Cortex of kidney (tissue), 1 donor: ENCODE data around the gene TBPL2.
"Not testable (repeated sequence)": the region's sequence is repeated elsewhere in the genome, so short reads cannot be mapped to it uniquely, and the experiment has no call there.

Experiments
- DNase-seq: peaks from one replicate; lab custom pipeline; 2025; lab: John Stamatoyannopoulos, UW

The TBPL2 gene

GRCh38 chr14:55441286-55441685, 870 bp upstream of the TBPL2 start:
- no peak for DNase-seq

DNA sequence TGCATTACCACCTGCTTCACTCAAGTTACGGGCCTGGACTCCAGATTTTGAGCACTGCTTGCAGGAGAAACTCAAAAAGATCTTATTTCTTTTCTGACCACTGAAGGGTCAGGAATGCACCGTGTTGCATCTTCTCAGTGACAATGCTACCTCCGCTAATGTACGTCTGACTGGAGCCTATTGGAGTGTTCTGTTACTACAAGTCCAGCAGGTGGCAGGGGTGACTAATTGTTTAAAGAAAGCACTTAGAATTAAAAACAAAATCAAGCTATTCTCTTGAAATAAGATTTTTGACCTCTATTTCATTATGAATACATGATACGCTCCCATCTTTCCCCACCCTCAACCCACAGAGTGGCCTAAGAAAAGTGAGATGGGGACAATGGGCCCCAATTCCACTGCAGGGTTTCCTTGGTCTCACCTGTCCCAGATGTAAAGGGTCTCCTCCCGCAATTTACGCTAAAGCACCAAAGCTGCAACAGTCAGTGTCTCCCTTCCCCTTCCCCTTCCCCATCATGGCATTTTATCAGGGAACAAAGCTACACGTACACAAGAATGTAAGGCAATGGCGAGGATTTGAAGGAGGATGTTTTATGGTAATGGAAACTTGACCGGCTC, 2.2 kb downstream of the TBPL2 start:
- DNase-seq = no peak

- no peak for DNase-seq
Measured at GRCh38 chr14:55436931-55437330, 3.5 kb downstream of the TBPL2 start.

DNA sequence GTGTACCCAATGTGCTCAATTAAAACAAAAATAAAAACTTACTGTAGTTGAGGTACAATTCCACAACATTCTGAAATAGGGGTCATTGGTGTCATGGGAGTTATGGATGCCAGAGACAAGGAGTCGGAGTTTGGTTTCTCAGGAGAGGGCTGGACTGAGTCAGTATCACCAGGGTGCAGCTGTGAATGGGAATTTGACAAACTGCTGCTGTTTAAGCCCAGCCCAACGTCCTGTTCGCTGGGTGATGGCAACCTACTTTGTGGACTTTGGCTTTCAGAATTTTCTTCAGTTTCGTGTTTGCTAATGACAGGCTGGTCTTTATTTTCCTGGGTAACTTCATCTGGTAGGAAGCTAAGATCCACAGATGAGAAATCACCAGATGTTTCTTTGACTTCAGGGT, 3.9 kb downstream of the TBPL2 start:
- DNase-seq = no peak

- DNase-seq = no peak
Measured at GRCh38 chr14:55434805-55435174, 5.6 kb downstream of the TBPL2 start.

DNA sequence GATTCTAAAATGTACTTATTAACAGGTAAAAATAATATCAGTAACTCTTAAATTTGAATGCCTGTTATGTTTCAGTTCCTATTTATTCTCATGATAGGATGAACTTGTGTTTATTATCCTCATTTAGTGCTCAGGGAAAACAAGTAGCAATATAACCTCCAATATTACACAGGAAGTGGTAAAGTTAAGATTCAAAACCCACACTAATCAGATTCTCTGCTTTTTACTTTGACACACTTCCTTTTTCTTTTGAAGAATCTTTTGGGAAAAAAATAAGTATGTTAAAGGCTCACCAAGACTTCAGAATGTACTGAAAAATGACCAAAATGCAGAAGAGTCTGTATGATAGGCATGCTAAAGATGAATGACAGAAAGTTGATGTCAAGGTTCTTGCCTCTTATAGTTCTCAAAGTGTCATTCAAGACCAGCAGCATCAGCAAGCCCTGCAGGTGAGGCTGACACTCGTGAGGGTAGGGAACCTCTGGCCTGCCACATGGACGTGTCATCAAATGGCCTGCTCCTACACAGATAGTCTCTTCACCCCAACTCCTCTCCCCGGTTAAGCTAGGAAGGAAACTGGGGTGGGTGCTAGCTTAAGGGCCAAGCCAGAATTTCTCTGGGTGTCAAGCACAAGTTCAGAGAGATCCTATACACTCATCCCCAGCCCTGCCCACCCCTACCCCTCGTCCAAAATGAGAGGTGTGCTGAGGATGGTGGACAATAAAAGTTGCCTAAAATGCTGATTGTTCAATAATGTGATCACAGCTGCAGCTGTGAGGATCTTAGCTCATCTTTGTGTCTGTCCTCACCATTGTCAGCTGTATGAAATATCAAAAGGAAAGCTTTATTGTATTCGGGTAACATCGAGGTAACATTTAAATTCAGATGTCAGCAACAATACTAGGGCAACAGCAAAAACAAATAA, 6.3 kb downstream of the TBPL2 start:
- DNase-seq = no peak

- no peak for DNase-seq
Measured at GRCh38 chr14:55432628-55433027, 7.8 kb downstream of the TBPL2 start.

DNA sequence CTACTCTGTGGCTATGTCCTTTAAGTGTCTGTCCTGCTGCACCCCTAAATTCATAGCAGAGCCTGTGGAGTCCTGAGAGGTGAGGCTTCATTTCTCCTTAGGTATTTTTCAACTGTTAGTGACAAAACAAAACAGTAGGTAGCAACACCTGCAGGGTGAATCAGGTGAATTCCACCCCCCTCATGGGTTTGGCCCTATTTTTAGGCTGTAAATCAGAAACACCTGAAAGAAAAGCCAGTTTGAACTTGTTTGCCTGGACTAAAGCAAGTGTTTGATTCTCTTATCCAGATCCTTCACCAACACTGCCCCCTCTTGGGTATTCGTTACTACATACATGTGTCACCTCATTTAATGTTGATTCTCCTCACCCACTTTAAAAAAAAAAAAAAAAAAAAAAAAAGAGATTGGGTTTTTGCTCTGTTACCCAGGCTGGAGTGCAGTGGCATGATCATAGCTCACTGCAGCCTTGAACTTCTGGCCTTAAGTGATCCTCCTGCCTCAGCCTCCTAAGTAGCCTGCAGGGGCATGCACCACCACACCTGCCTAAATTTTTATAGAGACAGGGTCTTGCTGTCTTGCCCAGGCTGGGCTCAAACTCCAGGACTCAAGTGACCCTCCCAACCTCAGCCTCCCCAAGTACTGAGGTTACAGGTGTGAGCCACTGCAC, 10.3 kb downstream of the TBPL2 start:
- DNase-seq = no peak

GRCh38 chr14:55427439-55427838, 13.0 kb downstream of the TBPL2 start:
- no peak for DNase-seq

DNA sequence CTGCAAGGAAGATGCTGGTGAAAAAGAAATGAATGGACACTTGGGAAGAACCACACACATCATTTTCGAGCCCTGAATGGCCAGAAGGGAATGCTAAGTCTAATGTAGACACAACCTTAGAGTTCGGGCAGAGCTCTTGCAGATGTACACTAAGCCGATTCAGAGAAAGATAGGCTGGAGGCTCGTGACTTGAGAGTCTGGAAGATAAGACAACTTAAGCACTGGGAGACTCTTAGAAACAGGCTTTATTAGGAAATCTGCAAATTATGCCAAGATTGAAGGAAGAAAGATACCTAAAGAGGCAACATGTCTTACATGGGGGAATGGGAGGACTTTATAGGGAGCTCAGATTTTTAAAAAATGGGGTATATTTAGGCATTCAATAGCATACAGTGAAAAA, 13.5 kb downstream of the TBPL2 start:
- DNase-seq = no peak

- DNase-seq = no peak
Measured at GRCh38 chr14:55425091-55425490, 15.3 kb downstream of the TBPL2 start.

DNA sequence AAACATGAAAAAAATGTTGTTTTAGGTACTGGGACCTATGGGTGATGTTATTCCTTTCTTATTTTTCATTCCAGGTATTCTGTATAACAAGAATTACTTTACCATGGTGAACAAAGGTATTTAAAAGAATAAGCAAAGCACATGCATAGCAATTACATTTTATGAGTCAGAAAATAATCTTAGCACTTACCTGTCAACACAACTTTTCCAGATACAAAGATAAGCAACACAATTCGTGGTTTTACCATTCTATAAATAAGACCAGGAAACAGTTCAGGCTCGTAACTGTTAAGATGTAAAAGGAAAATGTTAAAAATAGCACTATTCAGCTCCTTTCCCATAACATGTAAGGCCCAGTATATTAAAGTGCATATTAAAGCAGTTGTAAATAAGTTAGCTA, 16.4 kb downstream of the TBPL2 start:
- no peak for DNase-seq

- not testable (repeated sequence) for DNase-seq
Measured at GRCh38 chr14:55422338-55422737, 18.1 kb downstream of the TBPL2 start.

GRCh38 chr14:55419663-55420062, 20.8 kb downstream of the TBPL2 start:
- no peak for DNase-seq

DNA sequence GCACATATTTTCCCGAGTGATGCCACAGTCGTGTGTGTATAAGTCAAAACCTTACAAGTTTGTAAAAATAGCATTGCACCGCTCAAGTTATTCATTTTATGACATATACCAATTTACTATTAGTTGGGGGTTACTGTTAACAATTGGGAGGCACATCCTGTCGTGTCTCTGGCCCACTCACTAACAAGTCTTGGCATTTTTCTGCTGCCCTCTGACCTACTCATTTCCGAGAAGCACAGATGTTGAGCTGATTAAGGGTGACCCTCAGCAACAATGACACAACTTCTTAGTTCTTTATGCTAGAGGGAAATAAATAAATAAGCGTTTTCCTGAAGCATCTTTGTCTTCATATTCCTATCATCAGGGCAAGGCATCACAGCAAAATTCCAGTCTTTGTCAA, 22.0 kb downstream of the TBPL2 start:
- DNase-seq = no peak

DNA sequence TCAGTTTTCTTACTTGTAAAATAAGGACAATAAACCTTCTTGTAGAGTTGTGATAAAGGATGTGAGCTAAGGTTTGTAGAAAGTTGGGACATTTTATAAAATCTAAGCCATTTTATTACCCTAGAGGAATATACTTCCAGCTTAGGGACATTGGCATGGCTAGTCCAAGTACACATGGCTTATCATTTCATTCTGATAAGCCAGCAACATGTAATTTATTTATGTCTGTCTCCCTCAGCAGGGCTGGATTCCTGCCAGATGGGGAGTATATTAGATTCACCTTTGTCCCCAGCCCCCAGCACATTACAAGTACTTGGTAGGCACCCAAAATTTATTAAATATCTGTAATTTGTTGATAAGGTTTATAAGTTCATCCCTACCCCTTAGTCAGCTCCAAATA, 22.5 kb downstream of the TBPL2 start:
- DNase-seq = no peak

DNA sequence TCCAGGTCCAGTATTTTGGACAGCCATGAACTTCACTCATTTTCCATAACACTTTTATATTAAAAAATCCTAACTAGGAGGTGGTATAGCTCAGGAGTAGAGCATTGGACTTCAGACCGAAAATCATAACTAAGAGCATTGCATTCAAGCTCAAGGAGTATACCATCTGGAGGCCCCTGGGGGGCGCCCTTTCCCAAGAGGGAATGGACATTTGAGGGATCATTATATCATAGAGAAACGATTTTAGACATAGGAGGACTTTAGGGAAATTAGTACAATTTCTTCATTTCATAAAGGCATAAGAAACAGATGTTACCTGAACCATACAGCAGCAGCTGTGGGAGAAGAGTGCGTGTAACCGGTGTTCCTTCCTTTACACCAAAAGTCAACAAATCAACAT, 23.6 kb downstream of the TBPL2 start:
- no peak for DNase-seq

DNA sequence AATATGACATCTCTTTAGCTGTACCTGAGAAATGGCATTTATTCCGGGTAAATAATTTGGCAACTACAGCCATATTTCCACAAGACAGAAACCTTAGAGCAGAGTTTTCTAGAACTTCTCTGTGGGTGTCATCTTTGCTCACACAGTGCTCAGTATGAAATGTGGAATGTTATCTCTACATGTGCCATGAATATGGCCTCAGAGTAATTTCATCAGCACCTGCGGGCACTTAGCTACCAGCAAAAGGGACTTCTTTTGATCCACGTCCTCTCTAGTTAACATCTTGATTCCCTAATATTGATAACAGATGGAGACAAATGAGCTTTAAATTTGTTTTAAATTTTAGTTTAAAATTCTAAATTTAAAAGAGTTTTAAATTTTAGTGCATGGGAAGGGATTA, 25.9 kb downstream of the TBPL2 start:
- DNase-seq = no peak

- DNase-seq = no peak
Measured at GRCh38 chr14:55412676-55413075, 27.7 kb downstream of the TBPL2 start.

GRCh38 chr14:55411426-55412389, 28.7 kb downstream of the TBPL2 start, which contains the start of gene ATG14:
Gene ATG14 (minus strand): TSS chr14:55411830. CDS start chr14:55411822, 8 bp downstream.
- no peak for DNase-seq

DNA sequence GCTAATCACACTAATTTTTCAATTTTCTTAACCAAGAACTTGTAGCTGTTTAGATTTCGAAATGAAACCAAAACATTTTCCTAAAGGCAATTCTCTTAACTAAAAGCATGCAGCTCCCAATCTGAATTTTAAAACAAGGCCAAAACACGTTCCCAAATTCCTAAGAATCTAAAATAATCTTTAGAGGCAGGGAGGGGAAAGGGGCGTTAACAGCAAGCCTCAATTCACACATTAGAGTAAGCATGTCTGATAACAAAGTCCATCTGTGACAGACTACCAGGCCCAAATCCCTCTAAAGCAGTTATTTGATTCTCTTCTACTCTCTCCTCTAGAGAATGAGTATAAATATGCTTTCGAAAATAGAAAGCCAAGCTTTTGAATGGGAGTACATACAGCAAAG, 29.5 kb downstream of the TBPL2 start:
- no peak for DNase-seq
